Ovary (tissue), 9 donors: ENCODE data around the gene ADAMTS7. TPM values are rescaled to one million over a fixed set of nuclear protein-coding genes. Genes with fewer than 3 reads are reported as not detected.

ENCODE experiments used
- DNase-seq, 5 donors: peaks; one replicate each; pipeline ENCODE4 v3.0.0-alpha.2; 2019 to 2020
- H3K27ac ChIP-seq, 2 donors: fragments of 200-600 bp; one replicate each; pipeline versions ENCODE4 v1.5.1 to v1.8.0; 2019 to 2022
- H3K27me3 ChIP-seq: fragments of 200-600 bp; one replicate; pipeline ENCODE4 v1.8.0; 2022
- H3K36me3 ChIP-seq: fragments of 200-600 bp; sonication (generic); one replicate; pipeline ENCODE4 v1.5.1; 2019
- H3K4me1 ChIP-seq: one replicate; pipeline ENCODE4 v1.8.1; 2013; ENCODE audit warnings: mild to moderate bottlenecking, moderate library complexity; ENCODE audit not compliant: insufficient read depth
- H3K4me3 ChIP-seq: fragments of 200-600 bp; sonication (generic); one replicate; pipeline ENCODE4 v1.5.1; 2017
- H3K9me3 ChIP-seq, 2 donors: fragments of 200-600 bp in 1 of 2; sonication (generic) in 1 of 2; one replicate each; pipeline versions ENCODE4 v1.5.1 to v1.8.1; 2013 to 2019; ENCODE audit warnings: mild to moderate bottlenecking in 1 of 2, moderate library complexity in 1 of 2
- EP300 ChIP-seq: sonication (generic); formaldehyde crosslinking; IDR thresholded peaks from one replicate; pipeline ENCODE4 v1.6.1; 2017; ENCODE audit warnings: antibody characterized with exemption
- POLR2A ChIP-seq: fragments of 450-650 bp; IDR thresholded peaks from one replicate; pipeline ENCODE4 v1.6.1; 2017; ENCODE audit warnings: antibody characterized with exemption, mild to moderate bottlenecking, moderate library complexity
- WGBS, 3 donors: extraction: QIAGEN DNeasy Blood & Tissue Kit in 1 of 3; methylation state at CpG; one replicate each; pipeline versions ENCODE4 v1.1.5 to v1.1.7; 2013 to 2017; 5-methylcytosine and 5-hydroxymethylcytosine counted together
- intact Hi-C, 4 donors: fragments of 100-400 bp; cut with DNase I; formaldehyde crosslinking; loops; one replicate each; pipeline versions ENCODE4 v1.11.0 to v1.15.1; 2022 to 2023
- polyA plus RNA-seq, 2 donors: library from polyadenylated mRNA; stranded (reverse); fragments of 200-250 nt in 1 of 2; fragments of 350-450 nt in 1 of 2; fragmentation: Illumina TruSeq in 1 of 2; extraction: RNeasy Lipid Tissue Mini Kit (QIAGEN cat#74804) in 1 of 2; gene quantifications; one replicate each; pipeline ENCODE4 v1.2.3, GENCODE V29; 2013 to 2014
- total RNA-seq, 7 donors: library from RNA; depleted of rRNA in 2 of 7; stranded (reverse); fragments of >200 nt in 2 of 7; fragmentation: NEBNext Ultra II Directional in 3 of 7; extraction: Animal tissue kit (Norgen Biotek cat#: 25700) in 3 of 7; gene quantifications; one replicate each; pipeline versions ENCODE4 v1.1.0 to v1.2.4, GENCODE V29; 2016 to 2023
- TF ChIP-seq, protein P1 (sequence below), 3 donors: fragments of 450-650 bp in 2 of 3; fragments of 200-600 bp in 1 of 3; IDR thresholded peaks; one replicate each; pipeline versions ENCODE4 v1.5.1 to v1.8.0; 2016 to 2022; ENCODE audit warnings: antibody characterized with exemption in 3 of 3, mild to moderate bottlenecking in 1 of 3
- donor health status: DM: no; HTN: no; CAD: no; lungs with moderate emphysema.
- donor health status: DM: no; HTN: no; CAD: no.
- donor health status: Bipolar disorder and iron deficiency.
- donor health status: DM: yes; HTN: yes; CAD: no.
- donor health status: DM: no; HTN: no; CAD: no.
- donor health status: DM: yes; HTN: yes; CAD: no.

Gene ADAMTS7
- total and polyA plus RNA-seq, 9 donors = 2.1 to 16.5 (median 8.5) TPM

- TF ChIP-seq EP300 (no peak), POLR2A (no peak)
- TF ChIP-seq, protein P1, sequence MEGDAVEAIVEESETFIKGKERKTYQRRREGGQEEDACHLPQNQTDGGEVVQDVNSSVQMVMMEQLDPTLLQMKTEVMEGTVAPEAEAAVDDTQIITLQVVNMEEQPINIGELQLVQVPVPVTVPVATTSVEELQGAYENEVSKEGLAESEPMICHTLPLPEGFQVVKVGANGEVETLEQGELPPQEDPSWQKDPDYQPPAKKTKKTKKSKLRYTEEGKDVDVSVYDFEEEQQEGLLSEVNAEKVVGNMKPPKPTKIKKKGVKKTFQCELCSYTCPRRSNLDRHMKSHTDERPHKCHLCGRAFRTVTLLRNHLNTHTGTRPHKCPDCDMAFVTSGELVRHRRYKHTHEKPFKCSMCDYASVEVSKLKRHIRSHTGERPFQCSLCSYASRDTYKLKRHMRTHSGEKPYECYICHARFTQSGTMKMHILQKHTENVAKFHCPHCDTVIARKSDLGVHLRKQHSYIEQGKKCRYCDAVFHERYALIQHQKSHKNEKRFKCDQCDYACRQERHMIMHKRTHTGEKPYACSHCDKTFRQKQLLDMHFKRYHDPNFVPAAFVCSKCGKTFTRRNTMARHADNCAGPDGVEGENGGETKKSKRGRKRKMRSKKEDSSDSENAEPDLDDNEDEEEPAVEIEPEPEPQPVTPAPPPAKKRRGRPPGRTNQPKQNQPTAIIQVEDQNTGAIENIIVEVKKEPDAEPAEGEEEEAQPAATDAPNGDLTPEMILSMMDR (IDR thresholded peaks at IDR 0.05) = no peak
- H3K36me3 ChIP-seq = no peaks in the 10 kb centered on the region
- intact Hi-C loops = no loop called here
- no peaks in the 10 kb centered on the region for H3K4me1 ChIP-seq
- no peak for DNase-seq
- H3K27ac ChIP-seq = no peak overlapping the region
- 18 to 35% (median 20%) methylated on average over 2 of the region's 2 CpGs for WGBS, 3 donors
- H3K9me3 ChIP-seq = no peaks in the 10 kb centered on the region
- H3K4me3 ChIP-seq = no peak overlapping the region
- no peaks in the 10 kb centered on the region for H3K27me3 ChIP-seq
Measured at GRCh38 chr15:78718837-78719236, 92.4 kb downstream of the ADAMTS7 start.

- no peaks in the 10 kb centered on the region for H3K36me3 ChIP-seq
- WGBS, 3 donors = 74 to 83% (median 77%) methylated on average over 2 of the region's 2 CpGs
- H3K4me3 ChIP-seq = no peak overlapping the region
- no peaks in the 10 kb centered on the region for H3K9me3 ChIP-seq
- TF ChIP-seq EP300 (no peak), POLR2A (no peak)
- TF ChIP-seq, protein P1 (IDR thresholded peaks at IDR 0.05) = no peak
- DNase-seq = no peak
- H3K4me1 ChIP-seq = no peaks in the 10 kb centered on the region
- no peaks in the 10 kb centered on the region for H3K27me3 ChIP-seq
- H3K27ac ChIP-seq = no peak overlapping the region
- intact Hi-C loops = no loop called here
Measured at GRCh38 chr15:78717956-78718656, 93.2 kb downstream of the ADAMTS7 start.

- DNase-seq = no peak
- Histone ChIP-seq H3K36me3 (no peaks in the 10 kb centered on the region), H3K27ac (no peak overlapping the region), H3K4me3 (no peak overlapping the region), H3K9me3 (no peaks in the 10 kb centered on the region), H3K27me3 (no peaks in the 10 kb centered on the region), H3K4me1 (no peaks in the 10 kb centered on the region)
- no peak for TF ChIP-seq POLR2A
- intact Hi-C loops = no loop called here
- 58 to 69% (median 61%) methylated on average over 2 of the region's 2 CpGs for WGBS, 3 donors
Measured at GRCh38 chr15:78716651-78717050, 94.6 kb downstream of the ADAMTS7 start.

- 67 to 69% (median 69%) methylated on average over 2 of the region's 2 CpGs for WGBS, 3 donors
- Histone ChIP-seq H3K4me1 (no peaks in the 10 kb centered on the region), H3K9me3 (no peaks in the 10 kb centered on the region), H3K36me3 (no peaks in the 10 kb centered on the region), H3K27ac (no peak overlapping the region), H3K27me3 (no peaks in the 10 kb centered on the region), H3K4me3 (no peak overlapping the region)
- intact Hi-C loops = no loop called here
- TF ChIP-seq, protein P1 (IDR thresholded peaks at IDR 0.05) = no peak
- TF ChIP-seq POLR2A (no peak), EP300 (no peak)
- no peak for DNase-seq
Measured at GRCh38 chr15:78715930-78716329, 95.3 kb downstream of the ADAMTS7 start.

DNA sequence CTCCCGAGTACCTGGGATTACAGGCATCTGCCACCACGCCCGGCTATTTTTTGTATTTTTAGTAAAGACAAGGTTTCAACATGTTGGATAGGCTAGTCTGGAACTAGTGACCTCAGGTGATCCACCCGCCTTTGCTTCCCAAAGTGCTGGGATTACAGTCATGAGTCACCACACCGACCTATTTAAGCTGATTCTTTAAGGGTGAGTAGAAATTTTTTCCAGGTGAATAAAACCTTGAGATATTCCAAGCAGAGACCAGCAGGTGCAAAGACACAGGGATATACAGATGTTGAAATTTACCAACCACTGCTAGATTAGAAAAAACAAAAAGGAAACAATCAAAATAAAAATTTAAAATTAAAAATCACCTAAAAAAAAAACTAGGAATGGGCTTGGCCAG is 95.8 kb downstream of the ADAMTS7 start:
- TF ChIP-seq, protein P1 (IDR thresholded peaks at IDR 0.05) = no peak
- no peak for TF ChIP-seq POLR2A
- no peak for TF ChIP-seq EP300
- no peak for DNase-seq
- Histone ChIP-seq H3K4me1 (no peaks in the 10 kb centered on the region), H3K36me3 (no peaks in the 10 kb centered on the region), H3K27ac (no peak overlapping the region), H3K4me3 (no peak overlapping the region), H3K27me3 (no peaks in the 10 kb centered on the region), H3K9me3 (no peaks in the 10 kb centered on the region)
- WGBS, 3 donors = 81 to 95% (median 94%) methylated on average over 5 of the region's 5 CpGs
- intact Hi-C loops = no loop called here
